Esophagus muscularis mucosa (tissue), 3 donors: Measurements from ENCODE around the gene SETD5.

Experiments used
- CTCF ChIP-seq, 3 experiments: fragments of 200-600 bp in 2 of 3; fragments of 450-650 bp in 1 of 3; sonication (generic) in 2 of 3; IDR thresholded peaks; one replicate each; pipeline ENCODE4 v1.5.1; 2017 to 2019; ENCODE audit warnings: antibody characterized with exemption in 3 of 3, mild to moderate bottlenecking in 2 of 3, moderate library complexity in 1 of 3
- POLR2A ChIP-seq: fragments of 450-650 bp; IDR thresholded peaks from one replicate; pipeline ENCODE4 v1.6.1; 2017; ENCODE audit warnings: antibody characterized with exemption, moderate library complexity, mild to moderate bottlenecking, low read depth

GRCh38 chr3:9405756-9406155 lies 8.3 kb downstream of the SETD5 start:
- no peak for TF ChIP-seq CTCF (IDR thresholded peaks at IDR 0.05)
- no peak for TF ChIP-seq POLR2A
